ENCODE results near the gene HS6ST2.
"Not testable (repeated sequence)": the region's sequence is repeated elsewhere in the genome, so short reads cannot be mapped to it uniquely, and the experiment has no call there.

Gene HS6ST2

GRCh38 chrX:132958091-132958703 is at the start of gene HS6ST2:
HS6ST2 (minus strand) TSS chrX:132958629.
- DNase-seq: no peak

GRCh38 chrX:133007458-133007857 is 49.0 kb upstream of the HS6ST2 start:
- no peak for DNase-seq

DNA sequence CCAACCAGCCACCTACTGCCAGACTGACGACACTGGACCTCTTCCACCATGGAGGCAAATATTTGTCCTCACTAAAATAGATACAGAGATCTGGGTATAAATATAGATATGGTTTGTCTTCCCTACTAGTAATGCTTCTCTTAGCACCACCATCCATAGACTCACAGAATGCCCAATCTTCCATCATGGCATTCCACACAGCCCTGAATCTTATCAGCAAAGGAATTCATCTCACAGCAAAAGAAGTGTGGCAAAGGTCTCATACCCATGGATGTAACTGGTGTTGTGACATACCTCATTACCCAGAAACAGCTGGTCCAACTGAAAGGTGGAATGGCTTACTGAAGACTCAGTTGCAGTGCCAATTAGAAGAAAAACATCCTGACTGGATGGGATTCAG is 47.2 kb upstream of the HS6ST2 start:
- DNase-seq: no peak

DNA sequence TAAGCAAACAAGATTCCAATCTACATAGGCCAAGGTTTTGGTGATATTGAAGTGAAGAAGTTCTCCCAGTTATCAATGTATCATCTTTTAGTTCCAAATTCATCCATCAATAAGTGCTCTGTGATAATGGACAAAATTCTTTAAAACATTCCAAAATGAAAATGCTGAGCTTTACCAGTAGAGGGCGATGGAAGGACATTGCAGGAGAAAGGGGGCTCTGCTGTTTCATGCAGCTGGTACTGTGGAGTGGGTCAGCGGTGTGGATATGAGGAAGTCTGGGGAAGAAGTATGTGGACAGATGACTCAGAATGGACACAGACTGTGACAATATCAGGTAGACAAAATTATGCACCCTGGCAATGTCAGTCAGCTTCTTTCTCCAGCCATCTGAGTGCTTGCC is 46.6 kb upstream of the HS6ST2 start:
- no peak for DNase-seq

DNA sequence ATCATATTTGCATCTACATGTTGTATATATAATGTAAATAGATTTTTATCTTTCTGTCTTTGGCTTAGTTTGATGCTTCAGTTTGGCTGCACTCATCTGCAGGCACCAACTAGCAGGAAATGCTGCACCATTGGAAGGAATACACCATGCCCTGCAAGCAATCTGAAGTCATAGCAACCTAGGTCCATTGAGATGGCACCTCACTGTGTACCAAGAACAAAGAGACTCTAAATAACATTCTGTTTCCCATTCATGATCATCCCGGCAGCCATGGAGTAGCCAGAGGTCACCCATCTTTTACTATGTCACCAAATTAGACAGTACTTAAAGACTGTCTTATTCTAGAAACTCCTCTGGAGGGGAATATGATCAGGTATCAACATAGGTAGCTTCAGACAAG is 40.8 kb upstream of the HS6ST2 start:
- no peak for DNase-seq

GRCh38 chrX:132990835-132991234 is 32.4 kb upstream of the HS6ST2 start:
- DNase-seq: no peak

GRCh38 chrX:132986556-132986955 is 28.1 kb upstream of the HS6ST2 start:
- no peak for DNase-seq

GRCh38 chrX:132984058-132984650 is 25.7 kb upstream of the HS6ST2 start:
- DNase-seq: no peak

GRCh38 chrX:132983496-132983895 is 25.1 kb upstream of the HS6ST2 start:
- no peak for DNase-seq

GRCh38 chrX:132980035-132980434 is 21.6 kb upstream of the HS6ST2 start:
- DNase-seq: not testable (repeated sequence)

DNA sequence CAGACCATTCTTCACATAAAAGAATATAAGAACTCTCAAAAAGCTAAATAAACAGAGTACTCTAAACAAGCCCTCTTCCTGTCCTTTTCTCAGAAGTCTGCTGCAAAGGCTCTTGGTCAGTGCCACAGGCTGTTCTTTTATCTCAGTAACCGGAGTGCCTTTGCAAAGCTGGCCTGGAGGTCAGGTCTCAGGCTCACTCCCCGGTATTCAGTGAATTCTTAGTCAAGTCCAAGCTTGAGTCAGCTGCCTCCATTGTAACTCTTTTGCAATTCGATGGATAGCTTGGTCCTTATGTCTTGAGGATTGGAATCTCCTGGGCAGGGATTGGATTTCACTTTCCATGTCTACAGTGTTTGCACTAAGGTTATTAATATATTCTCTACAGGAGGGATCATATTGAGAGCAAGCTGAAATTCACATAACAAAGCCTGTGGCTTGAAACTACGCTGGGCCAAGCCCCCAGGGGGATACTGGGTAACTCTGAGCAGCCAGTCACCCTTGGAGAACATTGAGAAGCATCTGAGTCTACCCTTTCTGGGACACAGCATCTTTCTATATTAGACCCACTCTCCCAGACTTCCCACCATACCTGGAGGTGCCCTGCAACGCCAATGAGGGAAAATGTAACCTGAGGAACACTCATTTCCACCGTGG is 10.0 kb upstream of the HS6ST2 start:
- no peak for DNase-seq

- DNase-seq: no peak
Observed at GRCh38 chrX:132967049-132967448, 8.6 kb upstream of the HS6ST2 start.

DNA sequence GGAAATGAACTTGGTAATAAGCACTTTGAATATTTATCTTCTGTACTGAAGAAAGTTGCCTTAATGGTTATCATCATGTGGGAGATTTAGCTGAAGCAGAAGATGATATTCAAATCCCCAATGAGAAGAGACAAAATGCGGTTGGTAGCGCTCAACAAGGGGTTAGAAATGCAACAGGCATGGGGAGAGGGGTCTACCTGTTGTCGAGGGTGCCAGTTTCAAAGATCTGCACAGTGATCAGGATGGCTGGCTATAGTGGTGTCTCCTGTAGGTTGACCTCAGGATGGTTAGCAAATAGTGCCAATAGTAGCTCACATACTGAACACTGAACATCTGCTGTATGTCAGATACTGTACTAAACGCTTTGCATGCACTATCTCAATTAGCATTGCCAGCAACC is 7.0 kb upstream of the HS6ST2 start:
- DNase-seq: no peak

- DNase-seq: no peak
Observed at GRCh38 chrX:132961511-132961910, 3.1 kb upstream of the HS6ST2 start.

GRCh38 chrX:132957211-132958090 is 978 bp downstream of the HS6ST2 start:
- no peak for DNase-seq

- DNase-seq: no peak
Observed at GRCh38 chrX:132956421-132957210, 1.8 kb downstream of the HS6ST2 start.

DNA sequence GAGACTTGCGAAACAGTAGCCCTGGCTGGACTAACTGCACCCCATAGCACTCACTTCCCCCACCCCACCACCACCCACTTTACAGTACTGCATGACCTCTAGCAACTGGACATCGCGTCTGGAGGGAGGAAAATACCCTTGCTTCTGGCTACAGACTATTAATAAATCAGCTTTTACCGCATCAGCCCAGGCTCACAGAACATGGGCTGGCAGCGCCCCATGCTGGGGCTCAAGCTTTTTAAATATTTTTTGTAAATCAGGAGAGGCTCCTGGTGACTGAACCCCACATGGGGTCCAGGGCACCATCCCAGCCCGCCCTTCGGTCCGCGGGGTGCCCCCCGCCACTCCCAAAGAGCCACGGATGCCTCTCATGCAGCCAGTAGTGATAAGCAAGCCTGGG is 2.7 kb downstream of the HS6ST2 start:
- no peak for DNase-seq

DNA sequence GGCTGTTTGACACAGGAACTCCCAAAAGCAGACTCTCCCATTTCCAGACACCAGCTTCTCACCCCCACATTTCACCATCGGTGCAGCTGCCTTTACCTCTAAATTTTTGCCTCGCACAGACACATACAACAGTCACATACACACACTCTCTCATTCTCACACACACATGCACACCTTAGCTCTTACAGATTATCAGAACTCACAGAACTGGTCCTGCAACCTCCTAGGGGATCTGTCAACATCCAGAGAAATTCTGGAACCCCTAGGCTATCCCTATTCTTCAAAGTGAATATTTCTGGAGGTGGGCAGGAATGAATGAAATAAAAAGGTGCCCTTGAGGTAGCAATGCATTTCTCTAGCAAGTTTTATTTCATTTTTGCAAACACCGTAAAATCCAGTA is 4.1 kb downstream of the HS6ST2 start:
- no peak for DNase-seq

DNA sequence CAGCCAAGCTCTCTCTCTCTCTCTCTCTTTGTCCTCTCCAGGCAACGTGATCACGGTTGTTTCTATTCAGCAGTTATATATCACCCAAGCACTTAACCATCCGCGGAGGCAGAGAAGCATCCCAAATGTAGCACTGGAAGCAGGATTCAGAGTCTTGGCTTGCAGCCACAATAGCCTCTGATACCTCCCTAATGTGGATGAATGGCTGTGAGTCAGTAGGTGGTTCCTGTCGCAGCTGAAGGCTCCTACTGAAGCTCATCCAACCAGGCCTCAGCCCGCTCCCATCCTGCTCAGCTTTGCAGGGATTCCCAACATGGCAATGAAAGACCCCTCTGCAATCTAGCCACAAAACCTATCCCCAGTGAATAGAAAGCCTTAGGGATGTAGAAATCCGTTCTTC is 5.1 kb downstream of the HS6ST2 start:
- no peak for DNase-seq

DNA sequence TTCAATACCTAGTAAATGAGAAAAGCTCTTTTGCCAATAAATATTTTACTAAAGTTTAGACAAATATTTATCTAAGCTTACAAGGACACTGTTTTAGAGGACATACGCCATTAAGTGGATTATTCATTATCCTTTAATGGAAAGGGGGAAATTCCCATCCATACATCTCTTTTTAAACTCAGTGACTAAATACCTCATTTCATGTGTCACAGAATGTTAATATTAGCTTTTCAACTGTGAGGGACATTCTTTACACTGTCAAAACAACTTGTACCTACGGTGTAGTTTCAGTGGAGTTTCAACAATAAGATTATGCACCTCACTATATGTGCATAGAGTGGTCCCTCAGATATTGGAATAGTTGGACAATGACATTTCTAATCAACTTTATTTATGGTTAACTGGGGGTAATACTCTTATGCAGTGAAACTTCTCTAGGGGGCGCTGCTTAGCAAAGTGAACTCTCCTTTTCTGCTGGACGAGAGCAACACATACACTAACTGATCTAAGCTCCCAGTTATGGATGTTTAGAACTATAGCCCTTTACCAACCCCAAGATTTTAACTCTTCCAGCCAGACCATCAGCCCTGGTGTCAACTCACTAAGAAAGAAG is 9.7 kb downstream of the HS6ST2 start:
- no peak for DNase-seq

- DNase-seq: not testable (repeated sequence)
Observed at GRCh38 chrX:132945055-132945599, 13.3 kb downstream of the HS6ST2 start.

- DNase-seq: no peak
Observed at GRCh38 chrX:132940727-132941327, 17.6 kb downstream of the HS6ST2 start.
